22Rv1 (cell line): Measurements from ENCODE around the gene ADAMTS8.

Source experiments
- ZFX ChIP-seq: fragments of 450-650 bp; IDR thresholded peaks from 2 replicates; pipeline ENCODE4 v1.6.1; 2017; ENCODE audit warnings: antibody characterized with exemption, borderline replicate concordance
- TF ChIP-seq, protein P1 (sequence below): fragments of 450-650 bp; IDR thresholded peaks from 2 replicates; pipeline ENCODE4 v1.5.1; 2017; ENCODE audit warnings: mild to moderate bottlenecking

GRCh38 chr11:130434521-130435223 lies 6.3 kb upstream of the ADAMTS8 start:
- TF ChIP-seq, protein P1, sequence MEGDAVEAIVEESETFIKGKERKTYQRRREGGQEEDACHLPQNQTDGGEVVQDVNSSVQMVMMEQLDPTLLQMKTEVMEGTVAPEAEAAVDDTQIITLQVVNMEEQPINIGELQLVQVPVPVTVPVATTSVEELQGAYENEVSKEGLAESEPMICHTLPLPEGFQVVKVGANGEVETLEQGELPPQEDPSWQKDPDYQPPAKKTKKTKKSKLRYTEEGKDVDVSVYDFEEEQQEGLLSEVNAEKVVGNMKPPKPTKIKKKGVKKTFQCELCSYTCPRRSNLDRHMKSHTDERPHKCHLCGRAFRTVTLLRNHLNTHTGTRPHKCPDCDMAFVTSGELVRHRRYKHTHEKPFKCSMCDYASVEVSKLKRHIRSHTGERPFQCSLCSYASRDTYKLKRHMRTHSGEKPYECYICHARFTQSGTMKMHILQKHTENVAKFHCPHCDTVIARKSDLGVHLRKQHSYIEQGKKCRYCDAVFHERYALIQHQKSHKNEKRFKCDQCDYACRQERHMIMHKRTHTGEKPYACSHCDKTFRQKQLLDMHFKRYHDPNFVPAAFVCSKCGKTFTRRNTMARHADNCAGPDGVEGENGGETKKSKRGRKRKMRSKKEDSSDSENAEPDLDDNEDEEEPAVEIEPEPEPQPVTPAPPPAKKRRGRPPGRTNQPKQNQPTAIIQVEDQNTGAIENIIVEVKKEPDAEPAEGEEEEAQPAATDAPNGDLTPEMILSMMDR, result peak; percentile 93
- TF ChIP-seq ZFX, result no peak
